Brain microvascular endothelial cell (primary cell): Measurements from ENCODE around the gene RCN1.

Source experiments
- DNase-seq: peaks from one replicate; pipeline ENCODE4 v3.0.0-alpha.2; 2020
- H3K27ac ChIP-seq: fragments of 250-450 bp; sonication (Bioruptor Pico); 2 replicates; pipeline ENCODE4 v1.5.1; 2020; ENCODE audit warnings: mild to moderate bottlenecking, moderate library complexity
- H3K27me3 ChIP-seq: fragments of 250-450 bp; sonication (Bioruptor Pico); replicated peaks from 2 replicates; pipeline ENCODE4 v1.5.1; 2020; ENCODE audit warnings: mild to moderate bottlenecking
- H3K36me3 ChIP-seq: fragments of 250-450 bp; sonication (Bioruptor Pico); replicated peaks from 2 replicates; pipeline ENCODE4 v1.5.1; 2020; ENCODE audit warnings: mild to moderate bottlenecking
- H3K4me3 ChIP-seq: 2 replicates; pipeline ENCODE4 v1.5.1; 2011; ENCODE audit warnings: low read depth, mild to moderate bottlenecking, control low read depth, low read length, moderate library complexity
- in situ Hi-C: cut with HindIII; loops from 2 replicates; pipeline ENCODE4 v1.10.0; 2017; ENCODE audit warnings: low sequenced_read_pairs, low pct_ligation_motif_present
- TF ChIP-seq, protein P1 (sequence below): IDR thresholded peaks from 2 replicates; pipeline ENCODE4 v1.5.1; 2011; ENCODE audit warnings: low read depth, mild to moderate bottlenecking, moderate library complexity, low read length, control low read depth, inconsistent platforms; ENCODE audit errors: missing control alignments

Gene RCN1

DNA sequence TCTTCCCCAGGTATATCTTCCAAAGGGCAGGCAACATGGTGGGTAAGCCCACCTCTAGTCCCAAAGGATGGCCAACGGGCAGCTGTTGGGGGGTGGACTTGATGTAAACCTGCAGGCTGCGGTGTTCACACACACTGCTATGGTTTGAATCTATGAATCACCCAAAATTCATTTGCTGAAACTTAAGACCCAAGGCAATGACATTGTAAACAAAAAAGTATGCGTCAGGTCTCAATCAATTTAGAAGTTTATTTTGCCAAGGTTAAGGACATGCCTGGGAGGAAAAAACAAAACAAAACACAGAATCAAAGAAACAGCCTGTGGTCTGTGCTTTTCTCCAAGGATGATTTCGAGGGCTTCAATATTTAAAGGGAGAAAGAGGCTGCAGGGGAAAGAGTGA lies 18.3 kb downstream of the RCN1 start:
- Histone ChIP-seq H3K36me3 (peaks cover 8% of the 10 kb centered on the region), H3K27ac (no peak overlapping the region), H3K27me3 (no peaks in the 10 kb centered on the region), H3K4me3 (no peak overlapping the region)
- in situ Hi-C loops = no loop called here
- TF ChIP-seq, protein P1, sequence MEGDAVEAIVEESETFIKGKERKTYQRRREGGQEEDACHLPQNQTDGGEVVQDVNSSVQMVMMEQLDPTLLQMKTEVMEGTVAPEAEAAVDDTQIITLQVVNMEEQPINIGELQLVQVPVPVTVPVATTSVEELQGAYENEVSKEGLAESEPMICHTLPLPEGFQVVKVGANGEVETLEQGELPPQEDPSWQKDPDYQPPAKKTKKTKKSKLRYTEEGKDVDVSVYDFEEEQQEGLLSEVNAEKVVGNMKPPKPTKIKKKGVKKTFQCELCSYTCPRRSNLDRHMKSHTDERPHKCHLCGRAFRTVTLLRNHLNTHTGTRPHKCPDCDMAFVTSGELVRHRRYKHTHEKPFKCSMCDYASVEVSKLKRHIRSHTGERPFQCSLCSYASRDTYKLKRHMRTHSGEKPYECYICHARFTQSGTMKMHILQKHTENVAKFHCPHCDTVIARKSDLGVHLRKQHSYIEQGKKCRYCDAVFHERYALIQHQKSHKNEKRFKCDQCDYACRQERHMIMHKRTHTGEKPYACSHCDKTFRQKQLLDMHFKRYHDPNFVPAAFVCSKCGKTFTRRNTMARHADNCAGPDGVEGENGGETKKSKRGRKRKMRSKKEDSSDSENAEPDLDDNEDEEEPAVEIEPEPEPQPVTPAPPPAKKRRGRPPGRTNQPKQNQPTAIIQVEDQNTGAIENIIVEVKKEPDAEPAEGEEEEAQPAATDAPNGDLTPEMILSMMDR = no peak
- peak; percentile 61 for DNase-seq

DNA sequence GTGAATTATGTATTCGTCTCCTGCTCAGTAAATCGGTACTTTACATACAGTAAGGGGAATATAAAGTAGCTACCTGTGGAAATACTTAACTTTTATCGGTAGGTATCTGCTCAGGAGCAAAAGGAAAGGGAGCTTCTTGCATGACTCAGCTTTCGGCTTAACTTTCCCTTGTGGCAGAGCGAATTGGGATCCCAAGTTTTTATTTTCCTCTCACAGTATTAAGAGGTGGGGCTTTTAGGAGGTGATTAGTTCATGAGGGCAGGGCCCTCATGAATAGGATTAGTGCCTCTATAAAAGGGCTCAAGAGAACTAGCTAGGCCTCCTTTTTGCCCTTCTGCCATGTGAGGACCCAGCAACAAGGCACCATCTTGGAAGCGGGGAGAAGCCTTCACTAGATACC lies 18.7 kb downstream of the RCN1 start:
- peaks cover 7% of the 10 kb centered on the region for H3K36me3 ChIP-seq
- no peaks in the 10 kb centered on the region for H3K27me3 ChIP-seq
- TF ChIP-seq, protein P1 = no peak
- in situ Hi-C loops = no loop called here
- no peak overlapping the region for H3K27ac ChIP-seq
- no peak overlapping the region for H3K4me3 ChIP-seq
- DNase-seq = no peak

DNA sequence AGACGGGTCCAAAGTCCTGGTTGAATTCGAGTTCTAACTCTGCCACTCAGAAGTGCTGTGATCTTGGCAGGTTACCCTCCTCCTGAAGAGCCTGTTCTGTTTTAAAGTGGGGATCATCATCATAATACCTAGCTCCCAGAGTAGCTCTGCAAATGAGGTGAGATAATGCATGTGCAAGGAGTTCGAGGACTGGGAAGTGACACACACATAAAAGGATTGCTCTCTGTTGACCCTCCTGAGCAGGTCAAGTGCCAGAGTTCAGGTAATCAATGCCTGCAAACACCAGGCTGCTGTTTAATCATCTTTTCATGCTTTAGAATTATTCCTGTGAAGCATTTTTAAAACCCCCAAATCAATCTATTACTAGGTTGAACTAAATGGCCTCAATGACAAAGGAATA lies 19.9 kb downstream of the RCN1 start:
- Histone ChIP-seq H3K27ac (no peak overlapping the region), H3K27me3 (no peaks in the 10 kb centered on the region), H3K36me3 (peaks cover 3% of the 10 kb centered on the region), H3K4me3 (no peak overlapping the region)
- TF ChIP-seq, protein P1 = no peak
- in situ Hi-C loops = no loop called here
- no peak for DNase-seq

DNA sequence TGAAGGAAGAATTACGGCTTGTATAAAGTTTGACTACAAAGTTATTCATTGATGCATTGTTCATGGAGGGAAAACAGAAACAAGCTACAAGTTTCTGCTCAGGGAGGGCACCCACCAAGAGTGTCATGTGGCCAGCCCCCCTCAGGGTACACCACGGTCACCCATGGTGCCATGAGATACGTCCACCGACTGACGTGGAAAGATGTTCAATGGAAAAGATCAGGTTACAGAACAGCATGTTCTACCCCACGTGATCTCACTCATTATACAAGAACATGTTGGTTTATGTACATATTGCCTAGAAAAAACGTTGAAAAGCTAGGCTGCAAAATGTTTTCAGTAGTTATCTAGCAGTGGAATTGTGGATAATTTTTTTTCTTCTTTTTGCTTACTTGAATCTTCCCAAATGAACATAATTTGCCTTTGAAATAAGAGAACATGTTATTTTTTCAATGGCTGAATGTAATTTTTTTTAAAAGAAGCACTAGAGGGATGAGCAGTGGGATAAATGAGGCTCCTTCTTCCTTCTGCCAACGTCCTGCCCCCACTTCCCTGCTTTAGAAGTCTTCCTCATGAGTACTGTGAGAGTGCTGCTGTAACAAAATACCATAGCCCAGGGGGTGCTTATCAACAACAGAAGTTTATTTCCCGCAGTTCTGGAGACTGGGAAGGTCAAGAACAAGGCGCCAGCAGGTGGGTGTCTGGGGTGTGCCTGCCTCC lies 22.5 kb downstream of the RCN1 start:
- TF ChIP-seq, protein P1 = no peak
- H3K36me3 ChIP-seq = no peaks in the 10 kb centered on the region
- peak; percentile 54 for DNase-seq
- no peaks in the 10 kb centered on the region for H3K27me3 ChIP-seq
- in situ Hi-C loops = no loop called here
- no peak overlapping the region for H3K4me3 ChIP-seq
- no peak overlapping the region for H3K27ac ChIP-seq

DNA sequence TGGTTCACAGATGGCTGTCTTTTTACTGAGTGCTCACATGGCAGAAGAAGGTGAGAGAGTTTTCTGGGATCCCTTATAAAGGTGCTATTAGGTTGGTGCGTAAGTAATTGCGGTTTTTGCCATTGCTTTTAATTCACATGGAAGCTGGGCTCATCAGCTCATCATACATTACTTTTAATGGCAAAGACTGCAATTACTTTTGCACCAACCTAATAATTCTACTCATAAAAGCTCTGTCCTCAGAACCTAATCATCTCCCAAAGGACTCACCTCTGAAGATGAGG lies 23.0 kb downstream of the RCN1 start:
- Histone ChIP-seq H3K4me3 (no peak overlapping the region), H3K27me3 (no peaks in the 10 kb centered on the region), H3K27ac (no peak overlapping the region), H3K36me3 (no peaks in the 10 kb centered on the region)
- in situ Hi-C loops = no loop called here
- TF ChIP-seq, protein P1 = no peak
- no peak for DNase-seq

DNA sequence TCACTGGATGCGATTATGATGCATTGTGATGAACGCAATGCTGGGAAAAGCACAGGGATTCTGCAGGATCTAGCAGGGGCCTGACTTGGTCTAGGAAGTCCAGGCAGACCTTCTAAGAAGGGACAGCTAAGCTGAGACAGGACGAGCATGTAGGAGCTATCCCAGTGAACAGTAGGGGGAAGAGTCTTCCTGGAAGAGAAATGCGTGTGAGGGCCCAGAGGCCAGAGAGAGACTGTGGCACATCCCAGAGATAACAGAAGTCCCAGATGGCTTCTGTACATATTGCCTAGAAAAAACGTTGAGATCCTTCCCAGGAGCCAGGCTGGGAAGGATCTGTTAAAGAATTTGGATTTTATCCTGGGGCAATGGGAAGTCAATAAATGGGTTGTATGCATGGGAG lies 24.6 kb downstream of the RCN1 start:
- in situ Hi-C loops = no loop called here
- TF ChIP-seq, protein P1 = peak; percentile 40
- H3K36me3 ChIP-seq = no peaks in the 10 kb centered on the region
- H3K27me3 ChIP-seq = no peaks in the 10 kb centered on the region
- no peak overlapping the region for H3K4me3 ChIP-seq
- peak; percentile 20 for DNase-seq
- H3K27ac ChIP-seq = no peak overlapping the region
